Fibroblast of peridontal ligament (primary cell): ENCODE measurements around the gene BCL2.
A peak's percentile ranks its signal among the peaks of the same experiment; 100 is the strongest.
"Not testable (repeated sequence)": the region's sequence is repeated elsewhere in the genome, so short reads cannot be mapped to it uniquely, and the experiment has no call there.

ENCODE experiments used
- DNase-seq: peaks from one replicate; pipeline ENCODE4 v3.0.0-alpha.2; 2010; ENCODE audit errors: extremely low read depth

Gene BCL2

DNA sequence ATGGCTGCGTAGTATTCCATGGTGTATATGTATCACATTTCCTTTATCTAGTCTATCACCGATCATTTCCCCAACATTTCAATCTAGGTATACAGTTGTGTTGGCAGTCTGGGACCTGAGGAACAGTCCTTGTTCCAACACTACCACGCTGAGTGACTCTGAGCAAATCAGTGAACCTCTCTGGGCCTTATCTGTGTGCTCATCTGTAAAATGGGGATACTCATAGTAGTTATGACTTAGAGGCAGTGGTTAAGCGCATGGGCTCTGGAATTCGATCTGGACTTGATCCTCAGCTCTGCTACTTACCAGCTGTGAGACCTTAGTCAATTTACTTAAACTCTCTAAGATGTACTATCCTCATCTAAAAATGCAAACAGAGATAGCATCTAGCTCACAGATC, 85.1 kb downstream of the BCL2 start:
- no peak for DNase-seq

DNA sequence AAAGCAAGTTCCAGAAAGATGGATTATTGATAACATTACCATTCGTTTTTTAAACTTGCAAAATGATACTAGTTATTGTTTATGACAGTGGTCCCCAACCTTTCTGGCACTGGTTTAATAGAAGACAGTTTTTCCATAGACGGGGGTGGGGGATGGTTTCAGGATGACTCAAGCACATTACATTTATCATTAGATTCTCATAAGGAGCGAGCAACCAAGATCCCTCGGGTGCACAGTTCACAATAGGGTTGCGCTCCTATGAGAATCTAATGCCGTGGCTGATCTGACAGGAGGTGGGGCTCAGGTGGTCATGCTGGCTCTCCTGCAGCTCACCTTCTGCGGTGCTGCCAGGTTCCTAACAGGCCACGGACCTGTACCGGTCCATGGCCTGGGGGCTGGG, 86.2 kb downstream of the BCL2 start:
- no peak for DNase-seq

DNA sequence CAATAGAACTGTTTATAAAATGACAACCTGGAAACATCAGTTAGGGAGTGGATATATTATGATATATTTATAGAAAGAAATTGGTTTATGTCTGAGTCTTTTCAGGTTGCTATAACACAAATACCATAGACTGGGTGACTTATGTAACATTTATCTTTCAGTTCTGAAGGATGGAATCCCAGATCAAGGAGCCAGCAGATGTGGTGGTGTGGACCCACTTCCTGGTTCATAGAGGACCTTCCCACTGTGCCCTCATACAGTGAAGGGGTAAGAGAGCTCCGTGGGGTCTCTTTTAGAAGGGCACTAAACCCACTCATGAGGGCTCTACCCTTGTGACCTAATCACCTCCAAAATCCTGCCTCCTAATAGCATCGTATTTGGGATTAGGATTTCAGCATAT, 86.7 kb downstream of the BCL2 start:
- no peak for DNase-seq

DNA sequence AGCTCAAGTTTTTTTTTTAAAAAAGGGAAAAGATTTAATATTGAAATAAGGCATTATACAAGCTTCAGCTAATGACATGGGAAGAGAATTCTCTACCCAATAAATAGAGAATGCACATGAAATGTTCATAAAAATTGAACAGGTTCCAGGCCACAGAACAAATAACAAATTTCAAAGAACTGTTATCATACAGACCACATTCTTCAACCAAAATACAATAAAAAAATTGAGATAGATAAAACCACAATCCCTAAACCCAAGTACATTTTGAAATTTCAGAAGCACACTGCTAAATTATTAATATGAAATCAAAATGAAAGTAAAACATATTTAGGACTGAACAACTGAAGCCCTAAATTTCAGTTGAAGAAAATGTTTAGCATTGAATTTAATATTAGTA, 89.6 kb downstream of the BCL2 start:
- no peak for DNase-seq

DNA sequence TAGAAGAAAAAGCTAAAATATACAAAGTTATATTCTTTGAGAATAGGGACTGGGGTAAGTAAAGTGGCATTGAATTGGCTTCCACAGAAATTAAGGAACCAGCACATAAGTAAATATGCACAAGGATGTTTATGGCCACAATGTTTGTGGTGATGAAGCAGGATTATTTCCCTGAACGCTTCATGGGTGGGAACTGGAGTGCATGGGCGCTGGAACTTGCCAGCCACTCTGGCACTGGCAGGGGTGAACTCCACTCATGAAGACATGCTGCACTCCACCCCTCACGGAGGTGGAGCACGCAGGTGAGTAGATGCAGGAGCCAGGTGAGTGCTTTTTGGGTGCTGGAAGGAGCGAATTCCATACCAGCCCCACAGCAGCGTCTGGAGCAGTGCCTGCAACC, 94.1 kb downstream of the BCL2 start:
- no peak for DNase-seq

DNA sequence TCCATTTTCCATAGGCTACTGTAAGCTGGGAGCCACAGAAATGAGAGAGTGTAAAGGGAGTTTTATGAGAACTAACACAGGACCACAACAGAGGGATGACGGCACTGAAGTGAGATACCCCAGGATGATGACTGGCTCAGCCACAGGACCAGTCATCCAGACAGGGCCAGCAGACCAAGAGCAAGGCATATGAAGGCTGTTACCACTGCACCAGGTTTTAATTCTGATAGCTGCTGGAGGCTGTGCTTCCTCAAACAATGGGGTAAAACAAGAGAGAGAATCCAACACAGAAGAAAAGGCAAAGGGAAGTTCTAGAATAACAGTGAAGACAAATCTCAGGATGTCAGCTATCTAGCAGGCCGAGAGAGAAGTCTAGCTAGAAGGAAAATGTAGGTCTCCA, 94.9 kb downstream of the BCL2 start:
- no peak for DNase-seq

DNA sequence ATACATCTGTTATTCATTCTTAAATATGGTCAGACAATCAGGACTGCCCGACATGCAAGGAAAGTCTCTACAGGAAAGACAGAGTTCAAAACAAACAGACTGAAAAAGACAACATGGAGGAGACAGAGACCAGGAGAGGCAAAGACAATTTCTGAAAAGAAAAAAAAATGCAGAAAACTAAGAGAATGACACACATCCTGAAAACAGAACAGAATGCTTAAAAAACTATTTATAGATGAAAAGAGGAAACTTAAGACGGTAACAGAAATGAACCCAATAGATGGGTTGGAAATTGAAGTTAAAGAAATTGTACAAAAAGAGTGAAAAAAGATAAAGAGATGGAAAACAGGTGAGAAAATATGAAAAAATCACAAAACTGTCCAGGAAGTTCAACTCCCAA, 95.7 kb downstream of the BCL2 start:
- no peak for DNase-seq

DNA sequence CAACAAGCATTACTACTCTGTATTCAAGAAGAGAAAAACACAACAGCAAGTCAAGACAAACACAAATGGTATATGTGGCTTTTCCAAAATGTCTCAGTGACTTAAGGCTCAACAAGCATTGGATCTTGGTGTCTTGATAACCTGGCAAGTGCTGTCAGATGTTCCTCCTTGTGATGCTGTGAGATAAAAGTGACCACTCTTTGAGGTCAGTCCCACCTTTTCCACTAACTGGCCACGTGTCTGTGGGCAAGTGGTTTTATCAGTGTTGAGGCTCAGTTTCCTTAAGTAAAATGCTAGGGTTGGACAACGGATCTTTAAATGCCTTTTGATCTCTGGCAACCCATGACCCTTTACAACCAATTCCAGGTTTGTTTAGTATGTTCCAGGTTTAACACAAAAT, 98.7 kb downstream of the BCL2 start:
- no peak for DNase-seq

DNA sequence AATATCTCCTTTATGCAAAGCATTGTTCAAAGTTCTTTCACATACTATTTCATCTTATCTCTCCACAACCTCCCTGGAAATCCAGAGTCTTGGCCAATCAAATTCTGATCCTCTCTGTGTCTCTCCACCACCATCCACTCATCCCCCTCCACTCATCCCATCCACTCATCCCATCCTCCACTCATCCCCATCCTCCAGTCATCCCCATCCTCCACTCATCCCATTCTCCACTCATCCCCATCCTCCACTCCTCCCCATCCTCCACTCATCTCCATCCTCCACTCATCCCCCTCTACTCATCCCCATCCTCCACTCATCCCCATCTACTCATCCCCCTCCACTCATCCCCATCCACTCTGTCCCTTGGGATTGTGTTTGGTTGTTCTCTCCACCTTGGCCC, 101.1 kb downstream of the BCL2 start:
- no peak for DNase-seq

DNA sequence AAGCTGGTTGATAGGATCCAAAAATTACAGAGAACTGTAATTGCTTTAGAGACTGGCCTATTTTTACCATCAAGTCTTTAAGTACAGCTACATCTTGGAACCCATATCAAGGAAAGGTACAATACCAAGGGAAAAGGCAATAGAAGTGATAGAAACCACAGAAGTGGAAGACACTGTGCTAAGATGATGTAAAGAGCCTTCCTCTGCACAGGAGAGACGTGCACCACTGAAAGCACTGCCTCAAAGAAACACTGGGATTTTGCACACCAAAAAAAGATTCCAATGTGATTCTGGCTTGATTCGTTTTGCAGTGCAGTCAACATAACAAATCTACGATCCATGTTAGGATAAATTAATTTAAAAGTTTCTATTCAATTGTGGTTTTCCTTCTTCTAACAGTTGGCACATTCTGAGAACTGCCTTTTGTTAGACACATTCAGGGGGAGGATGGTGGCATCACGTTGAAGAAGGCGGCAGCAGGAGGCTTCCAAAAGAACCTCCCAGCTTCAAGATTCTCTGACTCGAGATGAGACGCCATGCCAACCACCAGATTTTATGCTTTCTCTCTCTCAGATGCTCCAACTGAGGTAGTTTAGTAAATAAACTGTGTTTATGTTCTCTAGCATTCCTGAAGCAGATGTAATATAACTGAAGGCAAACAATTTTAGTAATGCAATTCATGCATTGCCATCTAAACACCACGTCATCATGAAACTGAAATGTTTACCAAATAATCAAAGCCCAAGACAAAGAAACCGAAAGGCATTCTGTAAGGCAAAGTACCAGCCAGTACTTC, 102.9 kb downstream of the BCL2 start:
- peak; percentile 43 for DNase-seq

DNA sequence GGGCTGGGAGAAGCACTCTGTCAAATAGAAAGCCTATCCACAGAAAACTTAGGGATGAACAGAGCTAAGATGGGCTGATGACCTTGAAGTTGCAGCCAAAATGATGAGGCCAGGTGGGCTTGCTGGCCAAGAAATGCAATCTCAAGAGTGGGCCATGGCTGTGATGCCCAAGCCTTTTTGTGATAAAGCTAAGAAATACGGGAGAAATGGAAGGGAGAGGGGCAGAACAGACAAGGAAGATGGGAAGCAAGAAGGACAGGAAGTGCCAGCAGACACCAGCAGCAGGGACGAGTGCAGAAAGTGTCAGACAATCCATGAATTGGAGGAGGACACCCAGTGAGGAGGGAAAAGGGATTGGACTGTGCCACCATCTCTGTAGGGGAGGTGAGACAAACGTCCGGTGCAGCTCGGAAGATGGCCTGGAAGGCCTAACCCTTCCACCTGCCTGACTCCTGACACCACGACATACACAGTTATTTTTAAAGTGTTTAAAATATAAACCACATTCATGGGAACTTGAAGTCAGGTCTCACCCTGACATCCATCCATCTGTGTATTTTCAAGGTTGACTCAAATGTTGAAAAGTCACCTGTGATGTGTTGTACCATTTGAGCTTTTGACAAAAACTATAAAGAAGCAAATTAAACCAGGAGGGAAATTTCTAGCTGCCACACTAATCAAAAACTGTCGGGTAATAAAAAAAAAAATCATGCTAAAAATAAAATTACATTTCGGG, 105.5 kb downstream of the BCL2 start:
- no peak for DNase-seq

DNA sequence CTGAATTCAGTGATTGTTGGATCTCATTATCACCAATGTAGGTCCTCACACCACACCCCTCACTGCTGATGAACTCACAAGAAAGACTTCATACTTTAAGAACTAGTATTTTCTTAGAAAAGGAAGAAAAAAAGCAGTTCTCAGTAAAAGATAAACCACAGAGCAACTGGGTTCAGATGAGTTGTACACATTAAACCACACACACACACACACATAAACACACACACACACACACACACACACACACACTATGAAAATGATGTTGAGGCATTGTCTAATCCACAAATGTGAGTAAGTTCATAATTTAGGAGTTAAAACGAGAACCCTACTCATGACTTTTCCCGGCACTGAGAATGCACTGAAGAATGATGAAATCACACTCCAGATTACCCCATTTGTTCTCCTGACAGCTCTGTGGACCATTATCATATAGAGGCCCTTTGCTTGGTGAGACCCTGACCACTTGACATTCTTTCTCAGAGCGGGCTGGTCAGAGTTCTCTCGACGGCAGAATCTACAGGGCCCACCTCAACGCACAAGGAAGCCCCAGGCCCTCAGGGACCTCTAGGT, 106.2 kb downstream of the BCL2 start:
- peak; percentile 58 for DNase-seq

DNA sequence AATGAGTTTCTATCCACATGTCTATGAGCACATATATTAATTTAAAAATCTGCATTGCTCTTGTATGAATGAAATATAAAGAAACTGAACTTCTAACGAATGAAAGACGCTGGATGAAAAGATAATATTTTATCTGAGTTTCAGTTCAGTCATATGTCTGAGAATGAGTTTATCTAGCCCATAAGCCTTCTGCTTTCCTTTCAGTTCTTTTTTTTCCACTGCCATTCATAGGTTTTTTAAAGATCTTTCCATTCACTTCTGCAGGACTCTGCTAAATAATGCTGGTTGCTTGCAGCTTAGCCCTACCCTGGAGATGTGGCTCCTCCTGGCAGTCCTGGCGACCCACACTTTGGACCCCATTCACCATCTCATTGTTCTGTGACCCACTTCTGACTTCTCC, 109.0 kb downstream of the BCL2 start:
- no peak for DNase-seq

DNA sequence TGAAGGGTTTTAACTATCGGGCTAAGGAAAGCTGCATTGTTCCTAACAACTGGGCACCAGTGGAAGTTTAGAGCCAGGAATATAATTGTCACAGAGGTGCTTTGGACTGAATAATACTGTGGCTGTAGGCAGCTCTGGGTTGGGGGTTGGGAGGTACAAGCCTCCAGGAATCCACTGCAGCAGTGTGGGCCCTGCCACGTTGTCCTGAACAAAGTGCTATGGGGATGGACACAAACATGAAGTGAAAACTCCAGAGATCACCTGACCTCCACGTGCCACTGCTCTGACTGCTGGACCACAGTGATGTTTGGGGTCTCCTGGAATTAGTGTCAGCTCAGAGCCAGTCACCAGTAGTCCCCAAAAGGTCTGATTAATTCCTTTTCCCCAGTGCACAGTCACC, 110.9 kb downstream of the BCL2 start:
- DNase-seq = no peak

DNA sequence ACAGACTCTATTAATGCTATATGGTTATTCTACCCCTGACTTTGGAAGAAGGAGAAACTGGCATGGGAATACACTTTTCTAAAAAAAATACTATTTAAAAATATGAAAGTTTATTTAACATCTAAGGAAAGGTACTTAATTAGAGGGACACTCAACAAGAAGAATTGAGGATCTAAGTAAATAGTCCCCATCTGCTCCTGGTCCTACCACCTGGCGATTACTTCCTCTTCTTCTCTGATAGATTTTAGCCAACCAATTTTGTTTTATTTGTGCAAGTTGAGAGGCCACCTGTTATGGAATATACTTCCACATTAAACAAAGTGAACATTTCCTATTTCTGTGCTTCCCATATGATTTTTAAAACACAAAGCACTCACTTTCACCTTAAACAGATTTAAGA, 111.7 kb downstream of the BCL2 start:
- no peak for DNase-seq

DNA sequence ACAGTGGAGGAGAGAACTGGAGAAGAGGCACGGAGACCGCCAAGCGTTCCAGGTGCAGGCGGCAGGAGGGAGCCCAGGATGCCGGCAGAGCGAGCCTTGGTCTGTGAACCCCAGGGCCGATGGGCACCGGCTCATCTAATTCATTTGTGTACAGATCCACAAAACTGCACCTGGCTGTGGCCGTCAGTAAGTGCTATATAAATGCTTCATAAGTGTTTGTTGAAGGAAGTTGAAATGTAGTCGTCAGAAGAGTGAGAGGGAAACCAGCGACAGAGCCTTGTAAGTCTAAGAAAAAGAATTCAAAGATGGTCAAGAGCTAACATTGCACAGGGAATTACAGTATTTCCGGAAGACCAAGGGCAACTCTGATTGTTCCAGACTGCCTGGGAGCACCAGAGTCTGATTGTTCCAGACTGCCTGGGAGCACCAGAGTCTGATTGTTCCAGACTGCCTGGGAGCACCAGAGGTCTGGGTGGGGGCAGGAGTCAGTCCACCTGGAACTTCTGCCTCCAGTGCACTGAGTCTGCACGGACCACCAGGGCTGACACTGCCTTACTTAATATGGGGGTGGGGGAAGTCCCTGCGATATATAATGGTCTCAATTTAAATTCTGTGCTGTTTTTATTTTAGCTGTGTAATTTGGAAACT, 112.3 kb downstream of the BCL2 start:
- no peak for DNase-seq

DNA sequence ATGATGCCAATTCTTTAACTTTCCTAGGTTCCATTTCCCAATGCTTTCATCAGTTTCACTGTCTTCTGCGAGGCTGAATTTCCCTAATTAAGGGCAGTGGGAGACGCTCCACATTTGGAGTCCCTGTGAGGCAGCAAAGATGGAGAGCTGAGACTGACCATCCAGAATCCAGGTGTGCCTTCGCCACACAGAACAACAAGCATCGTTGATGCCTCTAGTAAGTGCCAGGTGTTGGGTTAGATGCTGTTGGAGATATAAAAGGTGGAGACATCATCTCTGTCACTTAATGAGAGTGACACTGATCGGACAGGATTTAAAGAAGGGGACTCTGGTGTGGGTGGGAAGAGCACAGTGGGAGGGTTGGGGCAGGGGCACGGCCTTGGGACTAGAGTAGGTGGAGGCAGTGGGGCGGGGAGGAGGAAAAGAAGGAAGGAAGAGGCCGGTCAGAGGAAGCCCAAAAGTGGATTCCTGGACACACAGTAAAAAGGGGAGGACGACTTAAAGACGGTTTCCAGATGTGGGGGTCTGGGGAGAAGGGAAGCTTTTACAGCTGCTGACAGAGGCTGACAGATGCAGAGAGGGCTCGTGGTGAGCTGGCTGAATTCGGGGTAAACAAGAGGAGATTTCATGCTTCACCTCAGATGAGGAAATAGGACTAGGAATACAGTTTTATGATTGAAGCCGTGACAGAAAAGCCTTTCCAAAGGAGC, 113.0 kb downstream of the BCL2 start:
- DNase-seq = no peak

DNA sequence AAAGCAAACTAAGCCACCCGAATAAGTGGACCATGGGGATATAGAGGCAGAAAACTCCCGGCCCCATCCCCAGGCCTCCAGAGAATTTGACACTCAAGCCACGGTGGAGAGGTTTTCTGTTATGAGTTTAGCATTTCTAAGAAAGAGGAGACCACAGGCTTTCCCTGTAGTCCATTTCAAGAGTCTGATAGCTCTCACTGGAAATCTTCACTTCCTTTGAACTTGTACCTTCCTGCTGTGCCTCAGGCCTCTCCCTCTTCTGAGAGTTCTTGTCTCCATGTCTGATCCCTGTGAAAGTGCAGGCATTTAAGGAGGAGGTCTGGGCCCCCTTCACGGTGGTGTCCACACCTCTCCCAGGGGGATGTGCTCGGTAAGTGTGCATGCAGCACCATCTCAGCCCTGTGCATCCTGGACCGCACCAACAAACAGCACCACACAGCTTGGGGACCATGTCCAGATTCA, 113.7 kb downstream of the BCL2 start:
- no peak for DNase-seq

DNA sequence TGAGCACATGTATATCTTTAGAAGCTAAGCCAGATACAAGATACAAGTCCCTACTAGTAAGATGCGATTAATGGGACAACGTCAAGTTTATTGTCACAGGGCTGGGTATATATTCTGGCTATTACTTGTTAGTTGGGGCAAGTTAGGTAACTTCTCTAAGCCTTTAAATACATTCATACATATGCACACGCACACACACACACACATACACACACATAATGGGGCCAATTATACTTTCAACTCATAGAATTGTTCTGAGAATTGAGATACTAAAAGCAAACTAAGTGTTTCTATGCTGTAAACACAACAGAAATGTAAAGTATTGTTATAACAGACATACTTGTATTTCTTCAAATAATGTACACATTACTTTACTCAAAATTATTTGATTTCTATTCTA, 116.1 kb downstream of the BCL2 start:
- no peak for DNase-seq

DNA sequence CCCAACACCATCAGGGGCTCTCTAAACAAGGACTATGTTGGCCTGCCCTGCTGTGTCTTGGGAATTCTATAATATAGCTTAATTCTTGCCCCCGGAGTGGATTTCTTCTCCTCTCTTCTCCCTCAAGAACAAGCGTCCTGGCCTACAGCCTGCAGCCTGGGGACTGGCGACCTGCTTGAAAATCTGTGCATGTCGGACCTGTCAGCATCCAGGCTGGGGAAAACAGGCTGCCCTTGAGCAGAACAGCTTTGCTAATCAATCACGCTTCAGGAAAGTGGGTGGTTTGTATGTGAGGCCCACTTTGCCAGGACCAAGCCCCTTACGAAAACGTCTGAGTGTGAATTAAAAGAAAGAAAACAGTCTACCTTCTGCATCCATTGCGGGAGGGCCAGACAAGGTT, 116.7 kb downstream of the BCL2 start:
- DNase-seq = no peak

DNA sequence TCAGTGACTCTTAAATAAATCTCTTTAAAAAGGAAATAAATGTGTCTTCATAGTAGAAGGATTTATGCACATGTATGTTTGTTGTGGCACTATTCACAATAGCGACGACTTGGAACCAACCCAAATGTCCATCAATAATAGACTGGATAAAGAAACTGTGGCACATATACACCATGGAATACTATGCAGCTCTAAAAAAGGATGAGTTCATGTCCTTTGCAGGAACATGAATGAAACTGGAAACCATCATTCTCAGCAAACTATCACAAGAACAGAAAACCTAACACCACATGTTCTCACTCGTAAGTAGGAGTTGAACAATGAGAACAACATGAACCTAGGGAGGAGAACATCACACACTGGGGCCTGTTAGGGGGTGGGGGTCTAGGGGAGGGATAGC, 118.1 kb downstream of the BCL2 start:
- DNase-seq = not testable (repeated sequence)

DNA sequence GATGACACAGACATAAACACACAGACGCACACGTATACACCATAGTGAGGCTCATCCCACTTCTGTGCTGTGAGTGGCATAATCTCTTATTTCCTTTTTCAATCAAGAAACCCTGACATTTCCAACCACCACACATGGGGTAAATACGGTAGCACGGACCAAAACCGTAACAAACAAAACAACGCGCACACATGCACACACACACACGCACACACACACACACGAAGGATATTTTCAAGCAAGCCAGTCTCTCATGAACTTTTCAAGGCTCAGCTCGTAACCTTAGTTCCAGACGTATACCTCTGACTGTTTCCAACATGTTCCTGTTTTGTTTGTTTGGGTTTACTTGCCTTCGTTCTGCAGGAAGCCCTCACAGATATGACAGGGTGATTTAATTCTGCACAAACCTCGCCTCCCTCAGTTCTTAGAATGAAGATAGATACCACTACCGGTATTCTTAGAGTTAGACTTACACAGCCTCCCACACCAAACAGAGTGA, 119.8 kb downstream of the BCL2 start:
- peak; percentile 18 for DNase-seq
